ENCODE measurements around the gene DPF3.

DPF3 gene

DNA sequence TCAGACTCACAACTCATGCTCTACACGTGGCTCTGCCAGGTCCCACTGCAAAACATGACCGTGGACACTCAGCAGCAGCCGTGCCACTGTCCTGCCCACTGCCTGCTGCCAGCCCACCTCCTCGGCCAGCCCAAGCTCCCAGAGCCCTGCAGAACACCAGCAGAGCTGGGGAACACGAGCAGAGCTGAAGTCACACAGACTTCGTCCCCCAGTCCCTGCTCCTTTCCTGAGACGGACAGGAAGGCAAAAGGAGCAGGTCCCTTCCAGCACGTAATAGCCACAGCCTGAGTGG lies 152.1 kb downstream of the DPF3 start:
- Histone ChIP-seq H3K27me3 (ENCODE audit: control insufficient read depth, low read length) (no peaks in the 10 kb centered on the region), H3K27ac (ENCODE audit: low read depth, low read length) (no peak overlapping the region), H3F3A (ENCODE audit: control insufficient read depth, insufficient read depth) (no peaks in the 10 kb centered on the region), H3K9me2 (replicated peaks; ENCODE audit: control insufficient read depth, low read length) (no peaks in the 10 kb centered on the region), H3K4me3 (ENCODE audit: low read length) (no peak overlapping the region), H3K4me1 (ENCODE audit: control insufficient read depth, low read length) (no peaks in the 10 kb centered on the region), H4K20me1 (ENCODE audit: control insufficient read depth, insufficient read depth, low read depth, low read length) (no peaks in the 10 kb centered on the region), H3K79me2 (ENCODE audit: control insufficient read depth, low read length) (no peaks in the 10 kb centered on the region), H3K4me2 (ENCODE audit: low read length) (no peak overlapping the region), H3K9me3 (ENCODE audit: control insufficient read depth, insufficient read depth, low read length) (no peaks in the 10 kb centered on the region), H3K36me3 (ENCODE audit: control insufficient read depth, low read length) (no peaks in the 10 kb centered on the region)
- TF ChIP-seq, protein P1, sequence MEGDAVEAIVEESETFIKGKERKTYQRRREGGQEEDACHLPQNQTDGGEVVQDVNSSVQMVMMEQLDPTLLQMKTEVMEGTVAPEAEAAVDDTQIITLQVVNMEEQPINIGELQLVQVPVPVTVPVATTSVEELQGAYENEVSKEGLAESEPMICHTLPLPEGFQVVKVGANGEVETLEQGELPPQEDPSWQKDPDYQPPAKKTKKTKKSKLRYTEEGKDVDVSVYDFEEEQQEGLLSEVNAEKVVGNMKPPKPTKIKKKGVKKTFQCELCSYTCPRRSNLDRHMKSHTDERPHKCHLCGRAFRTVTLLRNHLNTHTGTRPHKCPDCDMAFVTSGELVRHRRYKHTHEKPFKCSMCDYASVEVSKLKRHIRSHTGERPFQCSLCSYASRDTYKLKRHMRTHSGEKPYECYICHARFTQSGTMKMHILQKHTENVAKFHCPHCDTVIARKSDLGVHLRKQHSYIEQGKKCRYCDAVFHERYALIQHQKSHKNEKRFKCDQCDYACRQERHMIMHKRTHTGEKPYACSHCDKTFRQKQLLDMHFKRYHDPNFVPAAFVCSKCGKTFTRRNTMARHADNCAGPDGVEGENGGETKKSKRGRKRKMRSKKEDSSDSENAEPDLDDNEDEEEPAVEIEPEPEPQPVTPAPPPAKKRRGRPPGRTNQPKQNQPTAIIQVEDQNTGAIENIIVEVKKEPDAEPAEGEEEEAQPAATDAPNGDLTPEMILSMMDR (IDR thresholded peaks at IDR 0.05; ENCODE audit: low read depth, low read length, poor library complexity, severe bottlenecking) = no peak
- no peak for TF ChIP-seq EZH2phosphoT487 (IDR thresholded peaks at IDR 0.05; ENCODE audit: borderline replicate concordance, low read length)

DNA sequence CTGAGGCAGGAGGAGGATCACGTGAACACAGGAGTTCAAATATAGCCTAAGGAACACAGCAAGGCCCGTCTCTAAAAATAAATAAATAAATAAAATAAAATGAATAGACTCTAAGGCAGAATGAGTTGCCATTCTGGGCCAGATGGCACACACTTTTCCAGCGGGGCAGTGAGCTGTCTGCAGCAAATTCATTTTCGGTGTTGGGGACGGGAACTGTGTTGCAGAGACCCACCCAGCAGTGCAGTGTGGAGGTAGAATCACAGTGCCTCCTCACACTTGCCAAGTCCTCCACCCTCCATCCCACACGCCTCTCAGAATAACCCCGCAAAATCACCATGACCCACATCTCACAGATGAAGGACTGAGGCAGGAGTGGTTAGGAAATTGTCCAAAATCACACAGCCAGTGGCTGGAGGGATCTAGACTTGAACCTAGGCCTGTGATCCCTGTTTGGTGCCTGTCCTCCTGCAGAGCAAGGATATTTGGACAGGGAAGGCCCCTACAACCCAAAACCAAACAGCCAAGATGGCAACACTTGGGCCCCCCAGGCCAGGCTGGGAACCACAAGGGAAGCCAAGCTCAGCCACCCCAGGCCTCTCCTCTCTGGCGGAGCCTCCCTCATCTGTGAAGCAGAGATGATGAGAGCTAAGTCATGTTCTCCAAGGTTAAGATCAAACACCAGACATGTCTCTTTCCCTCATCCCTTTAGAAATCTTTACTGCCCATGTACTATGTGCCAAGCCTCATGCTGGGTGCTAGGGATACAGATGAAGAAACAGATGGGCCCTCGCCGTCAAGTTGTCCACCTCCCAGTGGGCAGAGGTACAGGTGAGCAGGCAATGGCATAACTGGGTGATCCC lies 152.7 kb downstream of the DPF3 start:
- H3K36me3 ChIP-seq (ENCODE audit: control insufficient read depth, low read length) = no peaks in the 10 kb centered on the region
- no peaks in the 10 kb centered on the region for H3K27me3 ChIP-seq (ENCODE audit: control insufficient read depth, low read length)
- no peak overlapping the region for H3K27ac ChIP-seq (ENCODE audit: low read depth, low read length)
- H3K4me2 ChIP-seq (ENCODE audit: low read length) = no peak overlapping the region
- no peaks in the 10 kb centered on the region for H3F3A ChIP-seq (ENCODE audit: control insufficient read depth, insufficient read depth)
- no peak for TF ChIP-seq EZH2phosphoT487 (IDR thresholded peaks at IDR 0.05; ENCODE audit: borderline replicate concordance, low read length)
- TF ChIP-seq, protein P1 (IDR thresholded peaks at IDR 0.05; ENCODE audit: low read depth, low read length, poor library complexity, severe bottlenecking) = no peak
- H3K9me2 ChIP-seq (replicated peaks; ENCODE audit: control insufficient read depth, low read length) = no peaks in the 10 kb centered on the region
- no peak overlapping the region for H3K4me3 ChIP-seq (ENCODE audit: low read length)
- no peaks in the 10 kb centered on the region for H3K9me3 ChIP-seq (ENCODE audit: control insufficient read depth, insufficient read depth, low read length)
- H3K79me2 ChIP-seq (ENCODE audit: control insufficient read depth, low read length) = no peaks in the 10 kb centered on the region
- H3K4me1 ChIP-seq (ENCODE audit: control insufficient read depth, low read length) = no peaks in the 10 kb centered on the region
- H4K20me1 ChIP-seq (ENCODE audit: control insufficient read depth, insufficient read depth, low read depth, low read length) = no peaks in the 10 kb centered on the region

DNA sequence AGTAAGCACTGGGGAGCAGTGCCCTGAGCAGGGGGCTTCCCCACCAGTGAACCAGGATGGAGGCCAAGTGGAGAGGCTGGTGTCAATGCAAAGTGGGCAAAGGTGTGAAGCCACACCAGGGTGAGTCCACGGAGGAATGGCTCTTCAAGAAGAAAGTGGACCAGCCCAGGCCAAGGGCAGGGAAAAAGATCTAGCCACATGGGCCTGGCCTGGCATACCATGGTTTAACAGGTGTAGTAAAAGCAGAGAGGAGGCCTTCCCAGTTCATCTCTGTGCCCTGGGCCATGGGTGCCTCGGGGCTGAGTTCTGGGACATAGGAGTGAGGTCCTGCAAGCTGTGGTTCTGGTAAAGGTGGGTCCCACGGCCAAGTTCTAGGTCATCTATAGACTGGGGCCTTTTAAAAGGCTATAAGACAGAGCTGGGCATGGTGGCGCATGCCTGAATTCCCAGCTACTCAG lies 153.4 kb downstream of the DPF3 start:
- Histone ChIP-seq H4K20me1 (ENCODE audit: control insufficient read depth, insufficient read depth, low read depth, low read length) (no peaks in the 10 kb centered on the region), H3K79me2 (ENCODE audit: control insufficient read depth, low read length) (no peaks in the 10 kb centered on the region), H3K27ac (ENCODE audit: low read depth, low read length) (no peak overlapping the region), H3K9me3 (ENCODE audit: control insufficient read depth, insufficient read depth, low read length) (no peaks in the 10 kb centered on the region), H3K4me1 (ENCODE audit: control insufficient read depth, low read length) (no peaks in the 10 kb centered on the region), H3K36me3 (ENCODE audit: control insufficient read depth, low read length) (no peaks in the 10 kb centered on the region), H3K4me2 (ENCODE audit: low read length) (no peak overlapping the region), H3K4me3 (ENCODE audit: low read length) (no peak overlapping the region), H3F3A (ENCODE audit: control insufficient read depth, insufficient read depth) (no peaks in the 10 kb centered on the region), H3K9me2 (replicated peaks; ENCODE audit: control insufficient read depth, low read length) (no peaks in the 10 kb centered on the region), H3K27me3 (ENCODE audit: control insufficient read depth, low read length) (no peaks in the 10 kb centered on the region)
- TF ChIP-seq, protein P1 (IDR thresholded peaks at IDR 0.05; ENCODE audit: low read depth, low read length, poor library complexity, severe bottlenecking) = no peak
- TF ChIP-seq EZH2phosphoT487 (IDR thresholded peaks at IDR 0.05; ENCODE audit: borderline replicate concordance, low read length) = no peak
